Body of pancreas (tissue), 4 donors: Measurements from ENCODE around the gene DST. TPM values are rescaled to one million over a fixed set of nuclear protein-coding genes. Genes with fewer than 3 reads are reported as not detected.

Source experiments
- ATAC-seq: fragments of 150-250 bp; one replicate; pipeline ENCODE4 v1.9.1; 2016
- DNase-seq, 4 donors: peaks; one replicate each; pipeline ENCODE4 v3.0.0-alpha.2; 2019
- H3K27ac ChIP-seq, 4 donors: fragments of 200-600 bp; sonication (generic); 1 replicate in 3 of 4; 2 replicates in 1 of 4; pipeline versions ENCODE4 v1.5.1 to v1.6.1; 2016 to 2019; ENCODE audit warnings: mild to moderate bottlenecking in 1 of 4, mixed read lengths in 1 of 4, moderate library complexity in 1 of 4
- H3K27me3 ChIP-seq, 2 donors: fragments of 200-600 bp; sonication (generic); one replicate each; pipeline ENCODE4 v1.6.0; 2016; ENCODE audit warnings: mild to moderate bottlenecking in 1 of 2
- H3K36me3 ChIP-seq, 2 donors: fragments of 200-600 bp; sonication (generic); replicated peaks in 1 of 2; 2 replicates each; pipeline ENCODE4 v1.5.1; 2016; ENCODE audit warnings: low read depth in 2 of 2; ENCODE audit not compliant: insufficient read depth in 1 of 2
- H3K4me1 ChIP-seq: fragments of 200-600 bp; sonication (generic); one replicate; pipeline ENCODE4 v1.6.0; 2016
- H3K4me3 ChIP-seq, 2 donors: fragments of 200-600 bp; sonication (generic); 1 replicate in 1 of 2; 2 replicates in 1 of 2; pipeline ENCODE4 v1.5.1; 2016 to 2019
- H3K9me3 ChIP-seq, 3 donors: fragments of 200-600 bp; sonication (generic); 1 replicate in 2 of 3; 2 replicates in 1 of 3; pipeline ENCODE4 v1.5.1; 2016
- POLR2A ChIP-seq, 3 donors: fragments of 450-650 bp; IDR thresholded peaks; one replicate each; pipeline ENCODE4 v1.6.1; 2016; ENCODE audit warnings: antibody characterized with exemption in 3 of 3, mild to moderate bottlenecking in 2 of 3
- WGBS, 2 donors: methylation state at CpG; one replicate each; pipeline ENCODE4 v1.1.5; 2017; 5-methylcytosine and 5-hydroxymethylcytosine counted together
- intact Hi-C: fragments of 100-400 bp; cut with DNase I; formaldehyde crosslinking; loops from one replicate; pipeline ENCODE4 v1.15.1; 2023
- total RNA-seq, 2 donors: library from RNA; depleted of rRNA; stranded (reverse); fragments of >200 nt; gene quantifications; one replicate each; pipeline ENCODE4 v1.1.0, GENCODE V29; 2016
- TF ChIP-seq, protein P1 (sequence below), 7 experiments: fragments of 450-650 bp in 4 of 7; fragments of 200-600 bp in 3 of 7; sonication (generic) in 3 of 7; IDR thresholded peaks; one replicate each; pipeline ENCODE4 v1.5.1; 2016 to 2019; ENCODE audit warnings: antibody characterized with exemption in 7 of 7

DST gene
- total RNA-seq, 2 donors from 2014 or later = 105 to 117 TPM

DNA sequence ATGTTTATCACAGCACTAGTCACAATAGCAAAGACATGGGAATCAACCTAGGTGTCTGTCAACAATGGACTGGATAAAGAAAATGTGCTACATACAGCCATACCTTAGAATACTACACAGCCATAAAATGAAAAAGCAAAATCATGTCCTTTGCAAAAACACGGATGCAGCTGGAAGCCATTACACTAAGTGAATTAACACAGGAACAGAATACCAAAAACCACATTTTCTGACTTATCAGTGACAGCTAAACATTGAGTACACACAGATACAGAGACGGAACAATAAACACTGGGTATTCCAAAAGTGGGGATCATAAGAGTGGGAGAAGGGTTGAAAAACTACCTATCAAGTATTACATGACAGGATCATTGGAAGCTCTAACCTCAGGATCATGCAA, 43.3 kb upstream of the DST start:
- 38 to 60% methylated on average over 2 of the region's 2 CpGs for WGBS, 2 donors
- TF ChIP-seq POLR2A (IDR thresholded peaks at IDR 0.05) = no peak
- TF ChIP-seq, protein P1, sequence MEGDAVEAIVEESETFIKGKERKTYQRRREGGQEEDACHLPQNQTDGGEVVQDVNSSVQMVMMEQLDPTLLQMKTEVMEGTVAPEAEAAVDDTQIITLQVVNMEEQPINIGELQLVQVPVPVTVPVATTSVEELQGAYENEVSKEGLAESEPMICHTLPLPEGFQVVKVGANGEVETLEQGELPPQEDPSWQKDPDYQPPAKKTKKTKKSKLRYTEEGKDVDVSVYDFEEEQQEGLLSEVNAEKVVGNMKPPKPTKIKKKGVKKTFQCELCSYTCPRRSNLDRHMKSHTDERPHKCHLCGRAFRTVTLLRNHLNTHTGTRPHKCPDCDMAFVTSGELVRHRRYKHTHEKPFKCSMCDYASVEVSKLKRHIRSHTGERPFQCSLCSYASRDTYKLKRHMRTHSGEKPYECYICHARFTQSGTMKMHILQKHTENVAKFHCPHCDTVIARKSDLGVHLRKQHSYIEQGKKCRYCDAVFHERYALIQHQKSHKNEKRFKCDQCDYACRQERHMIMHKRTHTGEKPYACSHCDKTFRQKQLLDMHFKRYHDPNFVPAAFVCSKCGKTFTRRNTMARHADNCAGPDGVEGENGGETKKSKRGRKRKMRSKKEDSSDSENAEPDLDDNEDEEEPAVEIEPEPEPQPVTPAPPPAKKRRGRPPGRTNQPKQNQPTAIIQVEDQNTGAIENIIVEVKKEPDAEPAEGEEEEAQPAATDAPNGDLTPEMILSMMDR (IDR thresholded peaks at IDR 0.05) = no peak
- no peak overlapping the region for H3K4me3 ChIP-seq
- DNase-seq (no peak), ATAC-seq (no peak)
- peaks cover 11% of the 10 kb centered on the region for H3K4me1 ChIP-seq
- intact Hi-C loops = no loop called here
- H3K36me3 ChIP-seq = no peaks in the 10 kb centered on the region
- peak overlapping the region in 1 of 4 donors; percentile 19 for H3K27ac ChIP-seq
- H3K9me3 ChIP-seq = no peaks in the 10 kb centered on the region
- H3K27me3 ChIP-seq = no peaks in the 10 kb centered on the region

DNA sequence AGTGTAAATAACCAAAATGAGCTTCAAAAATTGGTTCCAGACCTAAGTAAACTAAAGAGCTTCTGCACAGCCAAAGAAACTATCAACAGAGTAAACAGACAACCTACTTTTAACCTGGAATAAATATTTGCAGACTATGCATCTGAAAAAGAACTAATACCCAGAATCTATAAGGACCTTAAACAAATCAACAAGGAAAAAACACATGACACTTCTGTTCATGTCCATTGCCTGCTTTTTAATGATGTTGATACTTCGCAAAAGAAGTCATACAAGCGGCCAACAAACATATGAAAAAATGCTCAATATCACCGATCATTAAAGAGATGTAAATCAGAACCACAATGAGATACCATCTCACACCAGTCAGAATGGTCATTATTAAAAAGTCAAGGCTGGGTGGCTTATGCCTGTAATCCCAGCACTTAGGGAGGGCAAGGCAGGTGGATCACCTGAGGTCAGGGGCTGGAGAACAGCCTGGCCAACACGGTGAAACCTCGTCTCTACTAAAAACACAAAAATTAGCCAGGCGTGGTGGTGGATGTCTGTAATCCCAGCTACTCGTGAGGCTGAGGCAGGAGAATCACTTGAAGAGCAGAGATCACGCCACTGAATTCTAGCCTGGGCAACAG, 42.5 kb upstream of the DST start:
- TF ChIP-seq, protein P1 (IDR thresholded peaks at IDR 0.05) = no peak
- TF ChIP-seq POLR2A (IDR thresholded peaks at IDR 0.05) = no peak
- no peak overlapping the region for H3K4me3 ChIP-seq
- no peaks in the 10 kb centered on the region for H3K27me3 ChIP-seq
- peak overlapping the region in 1 of 4 donors; percentile 36 for H3K27ac ChIP-seq
- WGBS, 2 donors = 67 to 69% methylated on average over 8 of the region's 8 CpGs
- no peaks in the 10 kb centered on the region for H3K36me3 ChIP-seq
- ATAC-seq = no peak
- H3K4me1 ChIP-seq = peaks cover 8% of the 10 kb centered on the region
- intact Hi-C loops = no loop called here
- no peaks in the 10 kb centered on the region for H3K9me3 ChIP-seq
- no peak for DNase-seq

DNA sequence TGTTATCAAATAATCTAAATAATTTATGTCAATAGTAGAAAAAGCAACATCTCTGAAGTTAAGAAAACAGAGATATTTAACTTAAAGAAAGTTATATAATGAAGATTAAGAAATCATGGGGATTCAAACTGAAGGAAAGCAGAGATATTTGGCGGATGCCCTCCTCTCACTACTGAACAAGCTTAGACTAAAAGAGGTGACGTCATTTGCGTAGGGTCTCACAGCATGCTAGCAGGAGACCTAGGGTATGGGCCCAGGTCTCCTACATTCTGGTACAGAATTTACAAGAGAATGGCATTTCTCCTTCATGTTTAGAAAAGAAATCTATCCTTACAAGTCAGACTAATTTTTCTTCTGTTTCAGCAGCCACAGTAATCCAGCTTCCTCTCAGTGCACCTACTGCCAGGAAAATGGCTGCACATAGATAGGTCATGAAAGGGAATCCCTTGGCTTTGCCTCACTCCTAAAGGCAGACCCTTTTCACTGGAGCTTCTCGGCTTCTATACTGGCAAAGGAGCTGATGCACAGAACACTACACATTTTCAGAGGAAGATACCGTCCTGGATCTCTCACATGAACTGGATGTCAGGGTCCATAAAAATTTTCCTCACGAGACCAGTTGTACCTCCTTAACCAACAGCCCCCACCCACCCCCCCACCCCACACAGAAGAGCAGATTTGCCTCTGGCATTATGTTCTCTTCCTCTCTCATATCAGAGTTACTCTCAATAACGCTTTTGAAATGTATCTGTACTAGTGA, 41.8 kb upstream of the DST start:
- no peaks in the 10 kb centered on the region for H3K27me3 ChIP-seq
- peak overlapping the region in 2 of 4 donors; percentile 36 to 60 for H3K27ac ChIP-seq
- WGBS, 2 donors = 74 to 76% methylated on average over 7 of the region's 7 CpGs

DNA sequence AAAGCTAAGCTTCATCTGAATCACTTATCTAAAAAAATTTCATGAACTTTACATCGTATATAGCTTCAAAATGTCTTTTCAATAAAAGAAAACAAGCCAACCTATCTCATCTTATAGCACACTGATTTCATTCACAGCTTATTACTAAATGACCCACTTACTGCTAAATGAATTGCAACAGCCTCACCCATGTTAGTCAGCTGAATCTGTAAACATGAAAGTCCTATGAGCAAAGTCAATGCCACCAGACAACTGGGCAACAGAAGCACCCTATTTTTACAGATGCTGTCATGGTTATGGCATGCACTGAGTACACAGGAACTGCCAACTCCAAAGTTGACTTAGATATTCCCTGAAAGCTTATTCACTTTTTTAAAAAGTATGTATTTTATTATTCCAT, 41.2 kb upstream of the DST start:
- no peak for TF ChIP-seq POLR2A (IDR thresholded peaks at IDR 0.05)
- TF ChIP-seq, protein P1 (IDR thresholded peaks at IDR 0.05) = no peak
- Histone ChIP-seq H3K9me3 (no peaks in the 10 kb centered on the region), H3K36me3 (no peaks in the 10 kb centered on the region), H3K27ac (peak overlapping the region in 2 of 4 donors; percentile 8 to 43), H3K4me3 (no peak overlapping the region), H3K27me3 (no peaks in the 10 kb centered on the region), H3K4me1 (no peaks in the 10 kb centered on the region)
- intact Hi-C loops = no loop called here
- DNase-seq (peak in 3 of 4 donors; percentile 28 to 57 (median 45)), ATAC-seq (peak; percentile 86)
- WGBS, 2 donors = 55 to 56% methylated on average over 1 of the region's 1 CpG

More for the DNA sequence above, 41.8 kb upstream of the DST start:
- DNase-seq (no peak), ATAC-seq (no peak)
- no peak overlapping the region for H3K4me3 ChIP-seq
- intact Hi-C loops = no loop called here
- H3K9me3 ChIP-seq = no peaks in the 10 kb centered on the region
- TF ChIP-seq POLR2A (IDR thresholded peaks at IDR 0.05) = no peak
- TF ChIP-seq, protein P1 (IDR thresholded peaks at IDR 0.05) = no peak
- H3K4me1 ChIP-seq = peaks cover under 1% of the 10 kb centered on the region
- H3K36me3 ChIP-seq = no peaks in the 10 kb centered on the region
